ENCODE measurements around the gene PRKG2. TPM values are rescaled to one million over a fixed set of nuclear protein-coding genes. Genes with fewer than 3 reads are reported as not detected.

Gene PRKG2
- total and polyA plus RNA-seq, 2 donors (not counting 3 experiments of a cell fraction or from before 2014, with no cell fraction given), result not detected

DNA sequence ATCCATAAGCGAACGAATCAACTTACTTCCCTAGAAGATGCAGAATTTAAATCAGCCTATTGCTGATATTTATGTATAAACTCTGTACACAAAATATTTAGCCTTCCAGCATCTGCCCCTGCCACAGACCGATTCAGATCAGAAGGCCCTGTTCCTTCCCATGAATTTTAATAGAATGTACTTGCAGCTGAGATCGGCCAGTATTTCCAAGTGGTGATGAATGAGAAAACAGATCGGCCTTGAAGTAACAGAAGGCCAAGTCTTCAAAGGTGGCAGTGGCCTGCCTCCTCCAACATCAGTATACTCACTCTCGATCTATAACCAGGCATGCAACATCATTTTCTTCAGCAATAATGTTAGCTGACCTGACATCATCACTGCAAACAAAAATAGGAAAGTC, 66.4 kb downstream of the PRKG2 start:
- Histone ChIP-seq H3K4me2 (ENCODE audit: insufficient read depth, low read length) (no peak overlapping the region), H3K79me2 (ENCODE audit: control insufficient read depth, insufficient read depth, low read length) (no peaks in the 10 kb centered on the region), H3K9ac (replicated peaks; ENCODE audit: extremely low read depth, insufficient read depth, low read length) (no peak overlapping the region), H3K9me3 (replicated peaks; ENCODE audit: control insufficient read depth, insufficient read depth, low read length) (no peaks in the 10 kb centered on the region), H3K36me3 (ENCODE audit: control insufficient read depth in 2 of 2, extremely low read depth in 1 of 2, insufficient read depth in 2 of 2, low read length in 2 of 2) (no peaks in the 10 kb centered on the region), H2AFZ (ENCODE audit: low read depth, low read length) (no peak overlapping the region), H3K4me3 (replicated peaks in 1 of 3; ENCODE audit: insufficient read depth in 1 of 3, low read depth in 1 of 3, low read length in 3 of 3) (no peak overlapping the region), H3K27me3 (ENCODE audit: control insufficient read depth in 2 of 2, insufficient read depth in 2 of 2, low read length in 2 of 2) (no peaks in the 10 kb centered on the region), H4K20me1 (replicated peaks; ENCODE audit: control insufficient read depth, extremely low read depth, insufficient read depth, low read length) (no peaks in the 10 kb centered on the region), H3K27ac (ENCODE audit: insufficient read depth, low read depth, low read length) (no peak overlapping the region), H3K9me1 (replicated peaks; ENCODE audit: control insufficient read depth, extremely low read depth, insufficient read depth, low read length) (no peaks in the 10 kb centered on the region), H3K4me1 (ENCODE audit: control insufficient read depth, extremely low read depth, insufficient read depth, low read length) (no peaks in the 10 kb centered on the region)
- no TSS peak for BruUV-seq (replicated peaks)
- ChIA-PET CTCF (no interaction called here), POLR2A (no interaction called here)
- FAIRE-seq (no peak), DNase-seq (ENCODE audit: low read depth, low spot score) (no peak)
- dilution Hi-C loops (cut with MboI; ENCODE audit: extremely low pct_ligation_motif_present, low sequenced_read_pairs), result no loop called here
- TF ChIP-seq MYC (IDR thresholded peaks at IDR 0.05; ENCODE audit: low read depth, low read length) (no peak), POLR2AphosphoS5 (IDR thresholded peaks at IDR 0.05; ENCODE audit: insufficient read depth, low read depth, low read length) (no peak), POLR2A (IDR thresholded peaks at IDR 0.05; ENCODE audit: low read depth, low read length) (no peak), EZH2 (IDR thresholded peaks at IDR 0.05; ENCODE audit: borderline replicate concordance, low read depth, low read length, severe bottlenecking) (no peak), JUN (IDR thresholded peaks at IDR 0.05; ENCODE audit: borderline replicate concordance, insufficient read depth, insufficient read length, low read depth) (no peak)
- TF ChIP-seq, protein P1, sequence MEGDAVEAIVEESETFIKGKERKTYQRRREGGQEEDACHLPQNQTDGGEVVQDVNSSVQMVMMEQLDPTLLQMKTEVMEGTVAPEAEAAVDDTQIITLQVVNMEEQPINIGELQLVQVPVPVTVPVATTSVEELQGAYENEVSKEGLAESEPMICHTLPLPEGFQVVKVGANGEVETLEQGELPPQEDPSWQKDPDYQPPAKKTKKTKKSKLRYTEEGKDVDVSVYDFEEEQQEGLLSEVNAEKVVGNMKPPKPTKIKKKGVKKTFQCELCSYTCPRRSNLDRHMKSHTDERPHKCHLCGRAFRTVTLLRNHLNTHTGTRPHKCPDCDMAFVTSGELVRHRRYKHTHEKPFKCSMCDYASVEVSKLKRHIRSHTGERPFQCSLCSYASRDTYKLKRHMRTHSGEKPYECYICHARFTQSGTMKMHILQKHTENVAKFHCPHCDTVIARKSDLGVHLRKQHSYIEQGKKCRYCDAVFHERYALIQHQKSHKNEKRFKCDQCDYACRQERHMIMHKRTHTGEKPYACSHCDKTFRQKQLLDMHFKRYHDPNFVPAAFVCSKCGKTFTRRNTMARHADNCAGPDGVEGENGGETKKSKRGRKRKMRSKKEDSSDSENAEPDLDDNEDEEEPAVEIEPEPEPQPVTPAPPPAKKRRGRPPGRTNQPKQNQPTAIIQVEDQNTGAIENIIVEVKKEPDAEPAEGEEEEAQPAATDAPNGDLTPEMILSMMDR (IDR thresholded peaks at IDR 0.05; ENCODE audit: extremely low read depth in 1 of 2, insufficient read depth in 1 of 2, low read depth in 1 of 2, low read length in 2 of 2), result no peak
- TF ChIP-seq, protein P2, sequence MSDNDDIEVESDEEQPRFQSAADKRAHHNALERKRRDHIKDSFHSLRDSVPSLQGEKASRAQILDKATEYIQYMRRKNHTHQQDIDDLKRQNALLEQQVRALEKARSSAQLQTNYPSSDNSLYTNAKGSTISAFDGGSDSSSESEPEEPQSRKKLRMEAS (IDR thresholded peaks at IDR 0.05; ENCODE audit: insufficient read depth, insufficient read length), result no peak
- intact Hi-C loops (cut with micrococcal nuclease), result no loop called here

Measured in endothelial cell of umbilical vein (primary cell).